ENCODE data around the gene TBCCD1. TPM values are rescaled to one million over a fixed set of nuclear protein-coding genes. Genes with fewer than 3 reads are reported as not detected.

TBCCD1 gene
- total and polyA plus RNA-seq, 2 of the 4 experiments (the other 2 are of a cell fraction) = 7.9 to 19.7 TPM

- no peak overlapping the region for H2AFZ ChIP-seq (replicated peaks; ENCODE audit: low read length, poor library complexity)
- POLR2A ChIA-PET (ENCODE audit: unreplicated experiment) = no interaction called here
- H2BK15ac ChIP-seq (ENCODE audit: low read depth, low read length) = no peak overlapping the region
- H3K79me1 ChIP-seq (ENCODE audit: low read depth in 1 of 2, low read length in 2 of 2) = no peaks in the 10 kb centered on the region
- dilution Hi-C loops (cut with HindIII; ENCODE audit: low sequenced_read_pairs, unreplicated experiment) = no loop called here
- H2BK5ac ChIP-seq (ENCODE audit: low read depth, low read length, poor library complexity, severe bottlenecking) = no peak overlapping the region
- H3K18ac ChIP-seq (ENCODE audit: low read depth, low read length) = no peak overlapping the region
- H2AK9ac ChIP-seq (replicated peaks; ENCODE audit: low read depth, low read length, poor library complexity) = no peak overlapping the region
- H3K9me3 ChIP-seq (ENCODE audit: control insufficient read depth, insufficient read depth, low read length) = no peaks in the 10 kb centered on the region
- no peak overlapping the region for H2AK5ac ChIP-seq (ENCODE audit: low read depth, low read length)
- H3K4me2 ChIP-seq (ENCODE audit: low read depth, low read length) = no peak overlapping the region
- H2BK20ac ChIP-seq (ENCODE audit: low read depth, low read length) = no peak overlapping the region
- H3K14ac ChIP-seq (replicated peaks; ENCODE audit: low read depth, low read length) = no peak overlapping the region
- intact Hi-C loops (cut with micrococcal nuclease) = no loop called here
- no peak overlapping the region for H2BK120ac ChIP-seq (ENCODE audit: low read depth, low read length)
- DNase-seq = peak; percentile 20
- H3K27me3 ChIP-seq (ENCODE audit: control insufficient read depth, insufficient read depth, low read length) = peaks cover 3% of the 10 kb centered on the region; the same call in 1 of the 2 replicates
- no peak overlapping the region for H3K9ac ChIP-seq (ENCODE audit: low read depth, low read length)
- CTCF ChIA-PET = interaction anchor here (0.7 to 1.3 kb wide), 2 partner anchors 9 to 27 kb away, joined by 3 to 6 read pairs; no protein-coding TSS in a partner anchor
- in situ Hi-C loops (cut with MboI; ENCODE audit: low sequenced_read_pairs) = no loop called here
- no peaks in the 10 kb centered on the region for H3K9me1 ChIP-seq (ENCODE audit: insufficient read depth, low read length)
- H3K27ac ChIP-seq (ENCODE audit: insufficient read depth, low read length) = no peak overlapping the region
- no peak overlapping the region for H3K56ac ChIP-seq (ENCODE audit: extremely low read depth, insufficient read depth, low read length)
- no peaks in the 10 kb centered on the region for H3K4me1 ChIP-seq (ENCODE audit: control insufficient read depth, insufficient read depth, low read length)
- BruUV-seq (replicated peaks) = no TSS peak
- no peak overlapping the region for H3K4me3 ChIP-seq (ENCODE audit: insufficient read depth, low read depth, low read length)
- no peak overlapping the region for H4K91ac ChIP-seq (ENCODE audit: insufficient read depth, low read depth, low read length)
- H3K36me3 ChIP-seq (ENCODE audit: control insufficient read depth, insufficient read depth, low read length) = peaks cover 2% of the 10 kb centered on the region; the same call in 1 of the 2 replicates
- TF ChIP-seq CEBPB (IDR thresholded peaks at IDR 0.05; ENCODE audit: low read depth, low read length) (peak; percentile 66), MAFK (IDR thresholded peaks at IDR 0.05; ENCODE audit: low read depth, low read length) (no peak)
- ATAC-seq (ENCODE audit: low read depth) = no peak
- no peaks in the 10 kb centered on the region for H4K20me1 ChIP-seq (ENCODE audit: insufficient read depth, low read length)
- no peak overlapping the region for H3K4ac ChIP-seq (ENCODE audit: low read depth, low read length)
- H4K5ac ChIP-seq (ENCODE audit: low read depth, low read length) = no peak overlapping the region
- no peak overlapping the region for H3K23ac ChIP-seq (ENCODE audit: low read depth, low read length)
- no peak overlapping the region for H4K8ac ChIP-seq (ENCODE audit: low read depth in 2 of 2, low read length in 2 of 2)
- 40% methylated on average over 1 of the region's 5 CpGs; no CpG with 5 or more reads in 1 of the 2 experiments for WGBS, 2 experiments (ENCODE audit: extremely low coverage in 2 of 2, insufficient read length in 1 of 2)
Measured at GRCh38 chr3:186589856-186590579, 22.9 kb upstream of the TBCCD1 start.

Measured in IMR-90 (cell line).